HEK293 (cell line): ENCODE measurements around the gene RNF217.
"Not testable (repeated sequence)": the region's sequence is repeated elsewhere in the genome, so short reads cannot be mapped to it uniquely, and the experiment has no call there.

Experiments
- PBX3 ChIP-seq: sonication (generic); formaldehyde crosslinking; IDR thresholded peaks from 2 replicates; pipeline ENCODE4 v1.8.1; 2022; ENCODE audit warnings: mild to moderate bottlenecking, moderate library complexity, missing genetic modification reagents
- ZBTB21 ChIP-seq: fragments of 450-650 bp; formaldehyde crosslinking; IDR thresholded peaks from 2 replicates; pipeline ENCODE4 v1.5.1; 2017; ENCODE audit warnings: missing biosample characterization, missing genetic modification characterization
- ZNF121 ChIP-seq: fragments of 450-650 bp; formaldehyde crosslinking; IDR thresholded peaks from 2 replicates; pipeline ENCODE4 v1.5.1; 2016; ENCODE audit warnings: missing biosample characterization, missing genetic modification characterization
- ZNF132 ChIP-seq: fragments of 450-650 bp; formaldehyde crosslinking; IDR thresholded peaks from 2 replicates; pipeline ENCODE4 v1.5.1; 2017; ENCODE audit warnings: missing biosample characterization, missing genetic modification characterization, borderline replicate concordance
- ZNF24 ChIP-seq: fragments of 450-650 bp; formaldehyde crosslinking; IDR thresholded peaks from 2 replicates; pipeline ENCODE4 v1.5.1; 2016; ENCODE audit warnings: missing biosample characterization, missing genetic modification characterization
- ZNF394 ChIP-seq: fragments of 450-650 bp; formaldehyde crosslinking; IDR thresholded peaks from 2 replicates; pipeline ENCODE4 v1.5.1; 2016; ENCODE audit warnings: missing biosample characterization, missing genetic modification characterization, mild to moderate bottlenecking, moderate library complexity, borderline replicate concordance
- ZNF549 ChIP-seq: fragments of 450-650 bp; IDR thresholded peaks from 2 replicates; pipeline ENCODE4 v1.5.1; 2018; ENCODE audit warnings: missing biosample characterization, missing genetic modification characterization, mild to moderate bottlenecking, inconsistent platforms, moderate library complexity
- ZNF660 ChIP-seq: fragments of 450-650 bp; IDR thresholded peaks from 2 replicates; pipeline ENCODE4 v1.5.1; 2018; ENCODE audit warnings: missing biosample characterization, mild to moderate bottlenecking, missing genetic modification characterization
- ZNF704 ChIP-seq: fragments of 450-650 bp; formaldehyde crosslinking; IDR thresholded peaks from 2 replicates; pipeline ENCODE4 v1.5.1; 2016; ENCODE audit warnings: missing biosample characterization, missing genetic modification characterization
- ZNF776 ChIP-seq: fragments of 450-650 bp; formaldehyde crosslinking; IDR thresholded peaks from 2 replicates; pipeline ENCODE4 v1.5.0; 2017; ENCODE audit warnings: missing biosample characterization, missing genetic modification characterization, borderline replicate concordance
- ZNF777 ChIP-seq: fragments of 450-650 bp; formaldehyde crosslinking; IDR thresholded peaks from 2 replicates; pipeline ENCODE4 v1.5.1; 2017; ENCODE audit warnings: missing biosample characterization, missing genetic modification characterization, borderline replicate concordance
- ZSCAN23 ChIP-seq: fragments of 450-650 bp; formaldehyde crosslinking; IDR thresholded peaks from 2 replicates; pipeline ENCODE4 v1.5.1; 2016; ENCODE audit warnings: missing biosample characterization, missing genetic modification characterization
- TF ChIP-seq, protein P1 (sequence below): fragments of 450-650 bp; formaldehyde crosslinking; IDR thresholded peaks from 2 replicates; pipeline ENCODE4 v1.5.1; 2016; ENCODE audit warnings: missing biosample characterization, missing genetic modification characterization
- TF ChIP-seq, protein P2 (sequence below): fragments of 450-650 bp; formaldehyde crosslinking; IDR thresholded peaks from 2 replicates; pipeline ENCODE4 v1.5.1; 2017; ENCODE audit warnings: missing biosample characterization, missing genetic modification characterization

DNA sequence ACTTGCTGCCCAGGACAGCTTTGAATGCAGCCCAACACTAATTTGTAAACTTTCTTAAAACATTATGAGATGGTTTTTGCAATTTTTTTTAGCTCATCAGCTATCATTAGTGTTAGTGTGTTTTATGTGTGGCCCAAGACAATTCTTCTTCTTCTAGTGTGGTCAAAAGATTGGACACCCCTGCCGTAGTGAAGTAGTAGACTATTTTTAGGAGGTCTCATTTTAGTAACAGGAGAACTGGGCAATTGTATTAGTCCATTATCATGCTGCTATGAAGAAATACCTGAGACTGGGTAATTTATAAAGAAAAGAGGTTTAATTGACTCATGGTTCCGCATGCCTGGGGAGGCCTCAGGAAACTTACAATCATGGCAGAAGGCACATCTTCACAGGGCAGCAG lies 112.8 kb downstream of the RNF217 start:
- not testable (repeated sequence) for TF ChIP-seq ZNF777; PBX3 (CRISPR knock-in tag); ZNF776 (tag by site-specific recombination); ZBTB21 (tag by site-specific recombination); ZNF660 (tag by site-specific recombination); ZNF132 (tag by site-specific recombination); ZNF549 (tag by site-specific recombination); ZNF24; ZNF394 (tag by site-specific recombination); ZNF121 (tag by site-specific recombination); ZSCAN23 (tag by site-specific recombination); ZNF704 (tag by site-specific recombination)
- TF ChIP-seq, protein P1, sequence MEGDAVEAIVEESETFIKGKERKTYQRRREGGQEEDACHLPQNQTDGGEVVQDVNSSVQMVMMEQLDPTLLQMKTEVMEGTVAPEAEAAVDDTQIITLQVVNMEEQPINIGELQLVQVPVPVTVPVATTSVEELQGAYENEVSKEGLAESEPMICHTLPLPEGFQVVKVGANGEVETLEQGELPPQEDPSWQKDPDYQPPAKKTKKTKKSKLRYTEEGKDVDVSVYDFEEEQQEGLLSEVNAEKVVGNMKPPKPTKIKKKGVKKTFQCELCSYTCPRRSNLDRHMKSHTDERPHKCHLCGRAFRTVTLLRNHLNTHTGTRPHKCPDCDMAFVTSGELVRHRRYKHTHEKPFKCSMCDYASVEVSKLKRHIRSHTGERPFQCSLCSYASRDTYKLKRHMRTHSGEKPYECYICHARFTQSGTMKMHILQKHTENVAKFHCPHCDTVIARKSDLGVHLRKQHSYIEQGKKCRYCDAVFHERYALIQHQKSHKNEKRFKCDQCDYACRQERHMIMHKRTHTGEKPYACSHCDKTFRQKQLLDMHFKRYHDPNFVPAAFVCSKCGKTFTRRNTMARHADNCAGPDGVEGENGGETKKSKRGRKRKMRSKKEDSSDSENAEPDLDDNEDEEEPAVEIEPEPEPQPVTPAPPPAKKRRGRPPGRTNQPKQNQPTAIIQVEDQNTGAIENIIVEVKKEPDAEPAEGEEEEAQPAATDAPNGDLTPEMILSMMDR (tag by site-specific recombination): not testable (repeated sequence)
- TF ChIP-seq, protein P2, sequence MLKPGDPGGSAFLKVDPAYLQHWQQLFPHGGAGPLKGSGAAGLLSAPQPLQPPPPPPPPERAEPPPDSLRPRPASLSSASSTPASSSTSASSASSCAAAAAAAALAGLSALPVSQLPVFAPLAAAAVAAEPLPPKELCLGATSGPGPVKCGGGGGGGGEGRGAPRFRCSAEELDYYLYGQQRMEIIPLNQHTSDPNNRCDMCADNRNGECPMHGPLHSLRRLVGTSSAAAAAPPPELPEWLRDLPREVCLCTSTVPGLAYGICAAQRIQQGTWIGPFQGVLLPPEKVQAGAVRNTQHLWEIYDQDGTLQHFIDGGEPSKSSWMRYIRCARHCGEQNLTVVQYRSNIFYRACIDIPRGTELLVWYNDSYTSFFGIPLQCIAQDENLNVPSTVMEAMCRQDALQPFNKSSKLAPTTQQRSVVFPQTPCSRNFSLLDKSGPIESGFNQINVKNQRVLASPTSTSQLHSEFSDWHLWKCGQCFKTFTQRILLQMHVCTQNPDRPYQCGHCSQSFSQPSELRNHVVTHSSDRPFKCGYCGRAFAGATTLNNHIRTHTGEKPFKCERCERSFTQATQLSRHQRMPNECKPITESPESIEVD (tag by site-specific recombination): not testable (repeated sequence)
